ENCODE measurements around the gene SNX1.

DNA sequence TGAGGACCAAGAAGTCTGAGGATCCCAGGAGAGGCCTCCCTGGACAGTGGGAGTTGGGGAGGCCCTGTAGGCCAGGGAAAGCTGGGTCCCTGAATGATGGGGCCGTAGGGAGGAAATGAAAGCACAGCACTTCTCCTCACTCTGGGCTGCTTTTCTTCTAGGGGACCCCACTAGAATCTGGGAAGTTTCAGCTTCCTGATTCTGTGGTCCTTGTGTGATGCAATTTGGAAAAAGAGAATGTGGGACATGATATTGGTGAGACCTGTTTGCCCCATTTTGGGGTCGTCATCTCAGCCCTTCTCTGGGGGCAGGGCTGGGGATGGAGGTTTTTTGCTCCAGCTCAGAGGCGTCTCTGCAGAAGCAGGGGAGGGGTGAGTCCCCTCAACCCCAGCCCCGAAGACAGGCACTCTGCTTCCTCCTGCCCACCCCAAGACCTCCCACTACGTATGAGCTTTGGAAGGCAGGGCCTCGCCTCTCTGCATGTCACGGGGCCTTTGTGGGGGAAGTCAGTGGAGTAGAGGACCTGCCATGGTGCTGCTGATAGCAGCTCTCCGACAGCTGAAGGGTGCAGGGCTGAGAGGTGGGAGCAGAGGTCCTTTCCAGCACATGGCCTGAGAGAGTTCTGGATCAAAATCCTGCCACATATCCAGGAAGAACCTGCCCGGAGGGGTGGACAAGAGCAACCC lies 54.3 kb downstream of the SNX1 start:
- TF ChIP-seq, protein P1, sequence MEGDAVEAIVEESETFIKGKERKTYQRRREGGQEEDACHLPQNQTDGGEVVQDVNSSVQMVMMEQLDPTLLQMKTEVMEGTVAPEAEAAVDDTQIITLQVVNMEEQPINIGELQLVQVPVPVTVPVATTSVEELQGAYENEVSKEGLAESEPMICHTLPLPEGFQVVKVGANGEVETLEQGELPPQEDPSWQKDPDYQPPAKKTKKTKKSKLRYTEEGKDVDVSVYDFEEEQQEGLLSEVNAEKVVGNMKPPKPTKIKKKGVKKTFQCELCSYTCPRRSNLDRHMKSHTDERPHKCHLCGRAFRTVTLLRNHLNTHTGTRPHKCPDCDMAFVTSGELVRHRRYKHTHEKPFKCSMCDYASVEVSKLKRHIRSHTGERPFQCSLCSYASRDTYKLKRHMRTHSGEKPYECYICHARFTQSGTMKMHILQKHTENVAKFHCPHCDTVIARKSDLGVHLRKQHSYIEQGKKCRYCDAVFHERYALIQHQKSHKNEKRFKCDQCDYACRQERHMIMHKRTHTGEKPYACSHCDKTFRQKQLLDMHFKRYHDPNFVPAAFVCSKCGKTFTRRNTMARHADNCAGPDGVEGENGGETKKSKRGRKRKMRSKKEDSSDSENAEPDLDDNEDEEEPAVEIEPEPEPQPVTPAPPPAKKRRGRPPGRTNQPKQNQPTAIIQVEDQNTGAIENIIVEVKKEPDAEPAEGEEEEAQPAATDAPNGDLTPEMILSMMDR (conservative IDR thresholded peaks at IDR 0.05; ENCODE audit: low read depth, low read length), result no peak
- no peak for TF ChIP-seq EZH2 (IDR thresholded peaks at IDR 0.05; ENCODE audit: low read length, unreplicated experiment)
